Upper lobe of left lung (tissue), 4 donors: ENCODE data around the gene SFXN5.

ENCODE experiments used
- CTCF ChIP-seq, 6 experiments: fragments of 450-650 bp in 4 of 6; fragments of 200-600 bp in 2 of 6; sonication (generic) in 2 of 6; IDR thresholded peaks; one replicate each; pipeline ENCODE4 v1.5.1; 2016 to 2019; ENCODE audit warnings: antibody characterized with exemption in 6 of 6
- POLR2A ChIP-seq, 4 donors: fragments of 450-650 bp; IDR thresholded peaks; one replicate each; pipeline ENCODE4 v1.5.1; 2016 to 2017; ENCODE audit warnings: antibody characterized with exemption in 4 of 4, mild to moderate bottlenecking in 2 of 4
- POLR2AphosphoS5 ChIP-seq, 2 donors: sonication (generic); formaldehyde crosslinking; IDR thresholded peaks; one replicate each; pipeline ENCODE4 v1.5.1; 2017; ENCODE audit warnings: antibody characterized with exemption in 2 of 2

GRCh38 chr2:72936660-72937355, 134.7 kb downstream of the SFXN5 start:
- TF ChIP-seq CTCF (IDR thresholded peaks at IDR 0.05) (no peak), POLR2AphosphoS5 (IDR thresholded peaks at IDR 0.05) (no peak), POLR2A (IDR thresholded peaks at IDR 0.05) (no peak)
